OCI-LY1 (cell line): ENCODE measurements around the gene IRF1.

Experiments used
- CTCF ChIP-seq: fragments of 200-600 bp; sonication (generic), shearing (Covaris generic); IDR thresholded peaks from 2 replicates; pipeline ENCODE4 v1.5.1; 2017; ENCODE audit warnings: mild to moderate bottlenecking, antibody characterized with exemption, low read length, moderate library complexity, mixed read lengths
- EZH2 ChIP-seq: fragments of 200-600 bp; sonication (generic), shearing (Covaris generic); IDR thresholded peaks from 2 replicates; pipeline ENCODE4 v1.8.0; 2017; ENCODE audit warnings: borderline replicate concordance, mixed run types, mild to moderate bottlenecking, antibody characterized with exemption, low read length, moderate library complexity, mixed read lengths

GRCh38 chr5:132498686-132499271 lies 8.2 kb upstream of the IRF1 start:
- no peak for TF ChIP-seq CTCF
- TF ChIP-seq EZH2: no peak
